ENCODE data around the gene CA10. TPM values are rescaled to one million over a fixed set of nuclear protein-coding genes. Genes with fewer than 3 reads are reported as not detected.

Gene CA10
- total RNA-seq, 1 experiment from 2014 or later, result 0.46 TPM

DNA sequence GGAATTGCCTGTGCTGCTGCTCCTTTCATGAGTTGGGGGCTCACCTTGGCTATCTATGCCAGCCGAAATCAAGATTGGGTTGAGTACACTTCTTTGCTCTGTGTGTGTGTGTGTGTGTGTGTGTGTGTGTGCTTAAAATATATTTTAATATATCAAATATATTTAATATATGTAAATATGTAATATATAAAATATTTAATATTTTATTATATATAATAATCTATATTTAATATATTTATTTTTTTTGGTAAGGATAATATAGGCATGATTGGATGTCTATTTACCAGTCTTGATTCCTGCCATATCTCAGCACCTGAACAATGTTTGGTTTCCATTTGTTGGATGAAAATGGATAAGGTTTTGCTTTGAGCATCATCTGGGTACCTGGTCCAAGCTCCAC is 399.3 kb downstream of the CA10 start:
- Mint-ChIP-seq H3K4me3 (no peak overlapping the region), H3K4me1 (no peaks in the 10 kb centered on the region), H3K27me3 (ENCODE audit: low read depth) (no peaks in the 10 kb centered on the region), H3K9me3 (no peaks in the 10 kb centered on the region), H3K36me3 (ENCODE audit: insufficient read depth in 1 of 3, low read depth in 3 of 3) (no peaks in the 10 kb centered on the region; a peak in 1 of 7 replicates), H3K27ac (no peak overlapping the region)
- Histone ChIP-seq H4K20me1 (ENCODE audit: control insufficient read depth, insufficient read depth, insufficient read length) (no peaks in the 10 kb centered on the region), H3K79me1 (ENCODE audit: insufficient read depth, low read depth, low read length, poor library complexity, severe bottlenecking) (no peaks in the 10 kb centered on the region), H2AFZ (ENCODE audit: low read length) (no peak overlapping the region), H3K4ac (ENCODE audit: low read depth, low read length) (no peak overlapping the region), H3K4me1 (ENCODE audit: insufficient read depth, low read length) (no peaks in the 10 kb centered on the region), H2BK5ac (ENCODE audit: insufficient read length, low read length) (no peak overlapping the region), H3K9me3 (ENCODE audit: control insufficient read depth, low read depth, low read length) (no peaks in the 10 kb centered on the region), H3K18ac (ENCODE audit: insufficient read length, low read depth, low read length) (no peak overlapping the region), H4K91ac (ENCODE audit: insufficient read length, low read depth, low read length) (no peak overlapping the region), H4K8ac (replicated peaks; ENCODE audit: insufficient read length, low read depth, low read length) (no peak overlapping the region), H3K4me2 (ENCODE audit: insufficient read depth, insufficient read length, low read length) (no peak overlapping the region), H3K23ac (ENCODE audit: insufficient read length, low read depth, low read length) (no peak overlapping the region), H3T11ph (ENCODE audit: low read length) (no peak overlapping the region), H4K5ac (ENCODE audit: insufficient read length, low read depth, low read length) (no peak overlapping the region), H3K9ac (ENCODE audit: extremely low read depth, insufficient read length, low read length) (no peak overlapping the region), H3K56ac (ENCODE audit: insufficient read length, low read depth, low read length) (no peak overlapping the region), H3K23me2 (ENCODE audit: insufficient read length, low read depth, low read length, poor library complexity, severe bottlenecking) (no peaks in the 10 kb centered on the region), H3K14ac (ENCODE audit: insufficient read depth, low read length) (no peak overlapping the region), H2BK120ac (ENCODE audit: low read depth, low read length, poor library complexity, severe bottlenecking) (no peak overlapping the region), H3K27ac (ENCODE audit: insufficient read length, low read depth, low read length) (no peak overlapping the region), H3K79me2 (ENCODE audit: insufficient read depth, low read length) (no peaks in the 10 kb centered on the region), H2BK20ac (ENCODE audit: low read depth, low read length, poor library complexity, severe bottlenecking) (no peak overlapping the region), H2BK15ac (ENCODE audit: low read depth, low read length) (no peak overlapping the region), H3K27me3 (ENCODE audit: insufficient read depth, low read length) (no peaks in the 10 kb centered on the region), H2BK12ac (ENCODE audit: insufficient read length, low read depth, low read length) (no peak overlapping the region), H2AK5ac (ENCODE audit: insufficient read length, low read length) (no peak overlapping the region)
- DNase-seq, result no peak
- TF ChIP-seq, protein P1, sequence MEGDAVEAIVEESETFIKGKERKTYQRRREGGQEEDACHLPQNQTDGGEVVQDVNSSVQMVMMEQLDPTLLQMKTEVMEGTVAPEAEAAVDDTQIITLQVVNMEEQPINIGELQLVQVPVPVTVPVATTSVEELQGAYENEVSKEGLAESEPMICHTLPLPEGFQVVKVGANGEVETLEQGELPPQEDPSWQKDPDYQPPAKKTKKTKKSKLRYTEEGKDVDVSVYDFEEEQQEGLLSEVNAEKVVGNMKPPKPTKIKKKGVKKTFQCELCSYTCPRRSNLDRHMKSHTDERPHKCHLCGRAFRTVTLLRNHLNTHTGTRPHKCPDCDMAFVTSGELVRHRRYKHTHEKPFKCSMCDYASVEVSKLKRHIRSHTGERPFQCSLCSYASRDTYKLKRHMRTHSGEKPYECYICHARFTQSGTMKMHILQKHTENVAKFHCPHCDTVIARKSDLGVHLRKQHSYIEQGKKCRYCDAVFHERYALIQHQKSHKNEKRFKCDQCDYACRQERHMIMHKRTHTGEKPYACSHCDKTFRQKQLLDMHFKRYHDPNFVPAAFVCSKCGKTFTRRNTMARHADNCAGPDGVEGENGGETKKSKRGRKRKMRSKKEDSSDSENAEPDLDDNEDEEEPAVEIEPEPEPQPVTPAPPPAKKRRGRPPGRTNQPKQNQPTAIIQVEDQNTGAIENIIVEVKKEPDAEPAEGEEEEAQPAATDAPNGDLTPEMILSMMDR (conservative IDR thresholded peaks at IDR 0.05), result no peak
- no CpG with 5 or more reads among the region's 1 CpG for WGBS (ENCODE audit: extremely low coverage, insufficient read length, low lambda C conversion rate)

Measured in H9 (cell line).